ENCODE results near the gene PTK7.
"Not testable (repeated sequence)": the region's sequence is repeated elsewhere in the genome, so short reads cannot be mapped to it uniquely, and the experiment has no call there.

Gene PTK7

GRCh38 chr6:43105538-43106222 lies 29.6 kb downstream of the PTK7 start:
- no peaks in the 10 kb centered on the region for H3K9me3 ChIP-seq
- no peaks in the 10 kb centered on the region for H3K27me3 ChIP-seq
- no peak overlapping the region for H3K27ac ChIP-seq
- H3K36me3 ChIP-seq = no peaks in the 10 kb centered on the region
- no peak overlapping the region for H3K4me3 ChIP-seq (ENCODE audit: low read depth in 1 of 2, low read length in 1 of 2)
- no peak for TF ChIP-seq CTCF (IDR thresholded peaks at IDR 0.05)
- no peaks in the 10 kb centered on the region for H3K4me1 ChIP-seq (ENCODE audit: control insufficient read depth in 1 of 2, insufficient read depth in 1 of 2, low read depth in 1 of 2, low read length in 1 of 2)

GRCh38 chr6:43107344-43108062 lies 31.4 kb downstream of the PTK7 start:
- no peaks in the 10 kb centered on the region for H3K27me3 ChIP-seq
- no peaks in the 10 kb centered on the region for H3K9me3 ChIP-seq
- no peaks in the 10 kb centered on the region for H3K36me3 ChIP-seq
- no peak for TF ChIP-seq CTCF (IDR thresholded peaks at IDR 0.05)
- no peak overlapping the region for H3K27ac ChIP-seq
- H3K4me1 ChIP-seq (ENCODE audit: control insufficient read depth in 1 of 2, insufficient read depth in 1 of 2, low read depth in 1 of 2, low read length in 1 of 2) = no peaks in the 10 kb centered on the region
- H3K4me3 ChIP-seq (ENCODE audit: low read depth in 1 of 2, low read length in 1 of 2) = no peak overlapping the region

- Histone ChIP-seq H3K4me1 (ENCODE audit: control insufficient read depth in 1 of 2, insufficient read depth in 1 of 2, low read depth in 1 of 2, low read length in 1 of 2) (peaks cover 9% of the 10 kb centered on the region in 2 experiments), H3K27ac (no peak overlapping the region)
Measured at GRCh38 chr6:43113431-43114260, 37.5 kb downstream of the PTK7 start.

GRCh38 chr6:43115365-43115764 lies 39.3 kb downstream of the PTK7 start:
- no peaks in the 10 kb centered on the region for H3K36me3 ChIP-seq
- no peaks in the 10 kb centered on the region for H3K9me3 ChIP-seq
- no peaks in the 10 kb centered on the region for H3K27me3 ChIP-seq
- no peak overlapping the region for H3K27ac ChIP-seq
- peaks cover 9% of the 10 kb centered on the region in 2 experiments for H3K4me1 ChIP-seq (ENCODE audit: control insufficient read depth in 1 of 2, insufficient read depth in 1 of 2, low read depth in 1 of 2, low read length in 1 of 2)
- no peak overlapping the region for H3K4me3 ChIP-seq (ENCODE audit: low read depth in 1 of 2, low read length in 1 of 2)
- no peak for TF ChIP-seq CTCF (IDR thresholded peaks at IDR 0.05)

More at GRCh38 chr6:43113431-43114260, 37.5 kb downstream of the PTK7 start:
- no peaks in the 10 kb centered on the region for H3K36me3 ChIP-seq
- no peak for TF ChIP-seq CTCF (IDR thresholded peaks at IDR 0.05)
- no peaks in the 10 kb centered on the region for H3K27me3 ChIP-seq
- H3K4me3 ChIP-seq (ENCODE audit: low read depth in 1 of 2, low read length in 1 of 2) = no peak overlapping the region
- no peaks in the 10 kb centered on the region for H3K9me3 ChIP-seq

- not testable (repeated sequence) for H3K27me3 ChIP-seq; H3K9me3 ChIP-seq; H3K4me3 ChIP-seq (ENCODE audit: low read depth in 1 of 2, low read length in 1 of 2); H3K36me3 ChIP-seq; H3K4me1 ChIP-seq (ENCODE audit: control insufficient read depth in 1 of 2, insufficient read depth in 1 of 2, low read depth in 1 of 2, low read length in 1 of 2); H3K27ac ChIP-seq
Measured at GRCh38 chr6:43117466-43117865, 41.4 kb downstream of the PTK7 start.

Measured in neutrophil (primary cell).